Fibroblast of lung (primary cell): ENCODE results near the gene NINL.

ENCODE experiments used
- EZH2 ChIP-seq: IDR thresholded peaks from 2 replicates; pipeline ENCODE4 v1.5.1; 2012; ENCODE audit warnings: low read length, control low read depth, mild to moderate bottlenecking; ENCODE audit errors: missing control alignments
- TF ChIP-seq, protein P1 (sequence below), 2 donors: IDR thresholded peaks in 1 of 2; conservative IDR thresholded peaks in 1 of 2; 1 replicate in 1 of 2; 2 replicates in 1 of 2; pipeline ENCODE4 v1.5.1; 2011 to 2012; ENCODE audit warnings: low read length in 2 of 2, control low read depth in 1 of 2, inconsistent platforms in 1 of 2, low read depth in 1 of 2, mild to moderate bottlenecking in 1 of 2

DNA sequence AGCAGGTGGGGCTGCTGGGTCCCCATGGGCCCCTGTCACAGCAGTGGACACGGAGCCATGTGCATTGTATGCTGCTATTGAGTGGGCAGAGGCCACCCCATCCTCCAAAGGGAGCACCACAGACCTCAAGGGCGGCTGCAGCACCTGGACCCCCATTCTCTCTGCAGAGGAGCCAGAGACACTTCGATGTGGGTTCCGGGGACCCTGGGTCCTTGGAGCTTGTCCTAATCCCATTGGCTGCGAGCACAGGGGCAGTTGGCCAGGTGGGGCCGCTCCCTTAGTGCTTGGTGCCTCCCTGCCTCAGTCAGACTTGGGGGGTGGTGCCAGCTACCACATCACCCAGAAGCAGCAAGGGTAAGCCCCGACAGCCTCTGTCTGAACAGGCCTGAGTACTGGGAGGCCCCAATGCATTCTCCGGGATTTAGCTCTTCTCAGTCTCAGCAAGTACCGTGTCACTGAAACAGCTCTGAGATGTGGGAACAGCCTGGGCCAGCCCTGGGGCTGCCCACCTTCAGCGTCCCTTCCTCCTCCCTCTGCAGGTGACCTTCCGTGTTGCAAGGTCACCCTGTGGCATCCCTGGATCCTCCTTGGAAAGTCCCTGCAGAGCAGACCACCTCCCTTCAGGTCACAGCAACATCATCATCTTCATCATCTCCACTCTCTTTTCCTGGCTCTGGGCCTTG, 104.0 kb downstream of the NINL start:
- TF ChIP-seq, protein P1, sequence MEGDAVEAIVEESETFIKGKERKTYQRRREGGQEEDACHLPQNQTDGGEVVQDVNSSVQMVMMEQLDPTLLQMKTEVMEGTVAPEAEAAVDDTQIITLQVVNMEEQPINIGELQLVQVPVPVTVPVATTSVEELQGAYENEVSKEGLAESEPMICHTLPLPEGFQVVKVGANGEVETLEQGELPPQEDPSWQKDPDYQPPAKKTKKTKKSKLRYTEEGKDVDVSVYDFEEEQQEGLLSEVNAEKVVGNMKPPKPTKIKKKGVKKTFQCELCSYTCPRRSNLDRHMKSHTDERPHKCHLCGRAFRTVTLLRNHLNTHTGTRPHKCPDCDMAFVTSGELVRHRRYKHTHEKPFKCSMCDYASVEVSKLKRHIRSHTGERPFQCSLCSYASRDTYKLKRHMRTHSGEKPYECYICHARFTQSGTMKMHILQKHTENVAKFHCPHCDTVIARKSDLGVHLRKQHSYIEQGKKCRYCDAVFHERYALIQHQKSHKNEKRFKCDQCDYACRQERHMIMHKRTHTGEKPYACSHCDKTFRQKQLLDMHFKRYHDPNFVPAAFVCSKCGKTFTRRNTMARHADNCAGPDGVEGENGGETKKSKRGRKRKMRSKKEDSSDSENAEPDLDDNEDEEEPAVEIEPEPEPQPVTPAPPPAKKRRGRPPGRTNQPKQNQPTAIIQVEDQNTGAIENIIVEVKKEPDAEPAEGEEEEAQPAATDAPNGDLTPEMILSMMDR (conservative IDR thresholded peaks at IDR 0.05 in 1 of 2, IDR thresholded peaks at IDR 0.05 in 1 of 2; ENCODE audit: low read depth in 1 of 2, low read length in 2 of 2), result peak; percentile 8 to 10
- TF ChIP-seq EZH2, result no peak
